AG09309 (cell line): ENCODE results near the gene MYADML2.
A peak's percentile ranks its signal among the peaks of the same experiment; 100 is the strongest.

Experiments
- DNase-seq: peaks from one replicate; pipeline ENCODE4 v3.0.0-alpha.2; 2010; ENCODE audit warnings: low read depth
- H3K4me3 ChIP-seq: 2 replicates; pipeline ENCODE4 v1.5.1; 2011; ENCODE audit warnings: mild to moderate bottlenecking, low read depth, low read length, moderate library complexity; ENCODE audit not compliant: control insufficient read depth
- CTCF ChIP-seq: IDR thresholded peaks from 2 replicates; pipeline ENCODE4 v1.5.1; 2011; ENCODE audit warnings: mild to moderate bottlenecking, low read depth, low read length, inconsistent platforms; ENCODE audit not compliant: insufficient read depth, control insufficient read depth; ENCODE audit errors: missing control alignments

Gene MYADML2

GRCh38 chr17:81930142-81931125 is 16.6 kb downstream of the MYADML2 start:
- no peak for DNase-seq
- no peak for TF ChIP-seq CTCF
- H3K4me3 ChIP-seq = no peak overlapping the region

GRCh38 chr17:81929253-81930141 is 17.5 kb downstream of the MYADML2 start:
- DNase-seq = no peak
- H3K4me3 ChIP-seq = no peak overlapping the region
- TF ChIP-seq CTCF = no peak

- TF ChIP-seq CTCF = no peak
- DNase-seq = no peak
- H3K4me3 ChIP-seq = peak overlapping the region; percentile 54
Observed at GRCh38 chr17:81928544-81929252, 18.3 kb downstream of the MYADML2 start.

GRCh38 chr17:81927653-81928543 is 19.1 kb downstream of the MYADML2 start, which contains the start of gene MAFG:
MAFG (minus strand) TSS chr17:81927735; CDS start chr17:81923185, 4,550 bp downstream.
- peak; percentile 57 for DNase-seq
- H3K4me3 ChIP-seq = peak within 1 kb of the TSS; percentile 78
- TF ChIP-seq CTCF = no peak

GRCh38 chr17:81927152-81927652 is 19.8 kb downstream of the MYADML2 start:
- peak overlapping the region; percentile 78 for H3K4me3 ChIP-seq
- no peak for DNase-seq
- no peak for TF ChIP-seq CTCF
